Measurements from ENCODE around the gene LARP1.

DNA sequence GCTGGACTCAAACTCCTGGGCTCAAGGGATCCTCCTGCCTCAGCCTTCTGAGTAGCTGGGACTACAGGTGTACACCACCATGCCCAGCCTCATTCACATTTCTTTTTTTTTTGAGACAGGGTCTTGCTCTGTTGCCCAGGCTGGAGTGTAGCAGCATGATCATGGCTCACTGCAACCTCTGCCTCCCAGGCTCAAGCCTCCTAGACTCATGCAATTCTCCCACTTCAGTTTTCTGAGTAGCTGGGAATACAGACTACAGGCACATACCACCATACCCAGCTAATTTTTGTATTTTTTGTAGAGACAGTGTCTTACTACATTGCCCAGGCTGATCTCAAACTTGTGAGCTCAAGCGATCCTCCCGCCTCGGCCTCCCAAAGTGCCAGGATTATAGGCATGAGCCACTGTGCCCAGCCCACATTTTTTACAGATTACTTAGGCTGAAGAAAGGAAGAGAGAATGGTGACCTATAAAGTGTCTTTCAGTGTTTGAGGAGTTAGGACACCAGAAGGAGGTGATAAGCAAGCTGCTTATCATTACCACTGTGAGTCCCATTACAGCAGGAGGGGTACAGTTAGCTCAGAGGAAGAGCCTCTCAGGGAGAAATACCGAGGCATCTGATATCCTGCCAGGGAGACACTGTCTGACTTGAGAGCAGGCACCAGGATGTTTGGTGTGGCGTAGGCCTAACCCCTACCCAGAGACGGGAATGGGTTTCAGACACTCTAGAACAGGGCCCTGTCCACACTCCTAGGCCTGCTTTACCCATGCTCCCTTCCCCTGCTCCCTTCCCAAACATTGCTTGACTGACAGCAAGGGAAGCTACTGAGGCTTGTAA is 85.5 kb downstream of the LARP1 start:
- TF ChIP-seq EZH2phosphoT487 (IDR thresholded peaks at IDR 0.05; ENCODE audit: borderline replicate concordance, low read length) (no peak), CTCF (conservative IDR thresholded peaks at IDR 0.05; ENCODE audit: low read depth, low read length) (no peak)
